DOHH2 (cell line): ENCODE results near the gene ATXN7L1.

Experiments
- H3F3A ChIP-seq: fragments of 200-600 bp; sonication (generic), shearing (Covaris generic); 2 replicates; pipeline ENCODE4 v1.6.0; 2016; ENCODE audit warnings: antibody characterized with exemption, mild to moderate bottlenecking; ENCODE audit not compliant: control insufficient read depth, insufficient read depth
- H3K27ac ChIP-seq: fragments of 200-600 bp; sonication (generic); 2 replicates; pipeline ENCODE4 v1.5.1; 2014; ENCODE audit warnings: low read depth, mild to moderate bottlenecking, low read length, moderate library complexity
- H3K27me3 ChIP-seq: fragments of 200-600 bp; sonication (generic); 2 replicates; pipeline ENCODE4 v1.6.1; 2014; ENCODE audit warnings: mild to moderate bottlenecking, low read length, mixed read lengths; ENCODE audit not compliant: control insufficient read depth
- H3K36me3 ChIP-seq: fragments of 200-600 bp; sonication (generic); 2 replicates; pipeline ENCODE4 v1.6.1; 2014; ENCODE audit warnings: mild to moderate bottlenecking, low read length, moderate library complexity, mixed read lengths; ENCODE audit not compliant: control insufficient read depth
- H3K4me1 ChIP-seq: fragments of 200-600 bp; sonication (generic); 2 replicates; pipeline ENCODE4 v1.6.1; 2014; ENCODE audit warnings: mild to moderate bottlenecking, low read length, mixed read lengths; ENCODE audit not compliant: control insufficient read depth
- H3K4me2 ChIP-seq: fragments of 200-600 bp; sonication (generic); 2 replicates; pipeline ENCODE4 v1.6.0; 2014; ENCODE audit warnings: mild to moderate bottlenecking, low read length, moderate library complexity
- H3K4me3 ChIP-seq: fragments of 200-600 bp; sonication (generic); 2 replicates; pipeline ENCODE4 v1.5.1; 2014; ENCODE audit warnings: mild to moderate bottlenecking, low read length, mixed read lengths
- H3K79me2 ChIP-seq: fragments of 200-600 bp; sonication (generic); 2 replicates; pipeline ENCODE4 v1.6.1; 2014; ENCODE audit warnings: mild to moderate bottlenecking, low read length, mixed read lengths; ENCODE audit not compliant: control insufficient read depth
- H3K9me2 ChIP-seq: fragments of 200-600 bp; sonication (generic); replicated peaks from 2 replicates; pipeline ENCODE4 v1.6.1; 2014; ENCODE audit warnings: mild to moderate bottlenecking, low read length, mixed read lengths; ENCODE audit not compliant: control insufficient read depth
- H3K9me3 ChIP-seq: fragments of 200-600 bp; sonication (generic); 2 replicates; pipeline ENCODE4 v1.6.1; 2014; ENCODE audit warnings: antibody characterized with exemption, low read length, mixed read lengths; ENCODE audit not compliant: control insufficient read depth, insufficient read depth
- H4K20me1 ChIP-seq: fragments of 200-600 bp; sonication (generic); 2 replicates; pipeline ENCODE4 v1.6.0; 2014; ENCODE audit warnings: low read depth, mild to moderate bottlenecking, antibody characterized with exemption, low read length, moderate library complexity; ENCODE audit not compliant: control insufficient read depth, insufficient read depth
- EZH2phosphoT487 ChIP-seq: fragments of 200-600 bp; sonication (generic); IDR thresholded peaks from 2 replicates; pipeline ENCODE4 v1.6.1; 2017; ENCODE audit warnings: borderline replicate concordance, mild to moderate bottlenecking, antibody characterized with exemption, low read length, moderate library complexity, mixed read lengths
- TF ChIP-seq, protein P1 (sequence below): fragments of 200-600 bp; sonication (generic); IDR thresholded peaks from one replicate; pipeline ENCODE4 v1.5.1; 2014; ENCODE audit warnings: antibody characterized with exemption, mild to moderate bottlenecking, low read depth, low read length; ENCODE audit not compliant: poor library complexity, severe bottlenecking

ATXN7L1 gene

DNA sequence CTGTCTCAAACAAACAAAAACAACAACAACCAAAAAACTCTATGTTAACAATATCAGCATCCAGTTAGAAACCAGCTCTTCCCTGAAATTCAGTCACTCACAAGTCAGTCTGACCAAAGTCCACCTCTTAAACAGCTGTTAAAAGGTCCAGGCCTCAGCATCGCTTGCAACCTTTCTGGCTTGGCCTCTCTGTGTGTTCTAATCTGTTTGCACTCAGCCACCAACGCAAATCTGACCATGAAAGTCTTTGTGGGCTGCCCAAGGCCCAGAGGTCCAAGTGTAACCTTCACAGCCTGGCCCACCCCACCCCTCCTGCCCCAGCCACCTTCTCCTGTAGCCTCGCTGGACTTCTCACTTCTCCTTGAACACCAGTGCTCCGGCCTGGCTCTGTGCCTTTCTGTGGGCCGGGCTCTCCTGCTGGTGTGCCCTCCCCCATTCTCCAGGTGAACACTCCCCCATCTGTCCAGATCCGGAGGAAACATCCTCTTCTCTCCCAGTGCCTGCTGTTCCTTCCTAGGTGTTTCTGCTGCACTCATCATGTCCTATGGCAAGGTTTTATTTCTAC, 222.9 kb downstream of the ATXN7L1 start:
- Histone ChIP-seq H3K4me2 (no peak overlapping the region), H3K9me3 (no peaks in the 10 kb centered on the region), H3K4me3 (no peak overlapping the region), H3K4me1 (peaks cover 4% of the 10 kb centered on the region; the same call in 1 of the 2 replicates), H3K79me2 (no peaks in the 10 kb centered on the region), H3K27ac (no peak overlapping the region), H3K9me2 (no peaks in the 10 kb centered on the region), H4K20me1 (no peaks in the 10 kb centered on the region), H3K27me3 (no peaks in the 10 kb centered on the region), H3K36me3 (no peaks in the 10 kb centered on the region; the same call in 1 of the 2 replicates), H3F3A (0 out of 2 replicates have a peak, but pooled peaks cover 3% of the 10 kb centered on the region)
- TF ChIP-seq, protein P1, sequence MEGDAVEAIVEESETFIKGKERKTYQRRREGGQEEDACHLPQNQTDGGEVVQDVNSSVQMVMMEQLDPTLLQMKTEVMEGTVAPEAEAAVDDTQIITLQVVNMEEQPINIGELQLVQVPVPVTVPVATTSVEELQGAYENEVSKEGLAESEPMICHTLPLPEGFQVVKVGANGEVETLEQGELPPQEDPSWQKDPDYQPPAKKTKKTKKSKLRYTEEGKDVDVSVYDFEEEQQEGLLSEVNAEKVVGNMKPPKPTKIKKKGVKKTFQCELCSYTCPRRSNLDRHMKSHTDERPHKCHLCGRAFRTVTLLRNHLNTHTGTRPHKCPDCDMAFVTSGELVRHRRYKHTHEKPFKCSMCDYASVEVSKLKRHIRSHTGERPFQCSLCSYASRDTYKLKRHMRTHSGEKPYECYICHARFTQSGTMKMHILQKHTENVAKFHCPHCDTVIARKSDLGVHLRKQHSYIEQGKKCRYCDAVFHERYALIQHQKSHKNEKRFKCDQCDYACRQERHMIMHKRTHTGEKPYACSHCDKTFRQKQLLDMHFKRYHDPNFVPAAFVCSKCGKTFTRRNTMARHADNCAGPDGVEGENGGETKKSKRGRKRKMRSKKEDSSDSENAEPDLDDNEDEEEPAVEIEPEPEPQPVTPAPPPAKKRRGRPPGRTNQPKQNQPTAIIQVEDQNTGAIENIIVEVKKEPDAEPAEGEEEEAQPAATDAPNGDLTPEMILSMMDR, result no peak
- no peak for TF ChIP-seq EZH2phosphoT487

DNA sequence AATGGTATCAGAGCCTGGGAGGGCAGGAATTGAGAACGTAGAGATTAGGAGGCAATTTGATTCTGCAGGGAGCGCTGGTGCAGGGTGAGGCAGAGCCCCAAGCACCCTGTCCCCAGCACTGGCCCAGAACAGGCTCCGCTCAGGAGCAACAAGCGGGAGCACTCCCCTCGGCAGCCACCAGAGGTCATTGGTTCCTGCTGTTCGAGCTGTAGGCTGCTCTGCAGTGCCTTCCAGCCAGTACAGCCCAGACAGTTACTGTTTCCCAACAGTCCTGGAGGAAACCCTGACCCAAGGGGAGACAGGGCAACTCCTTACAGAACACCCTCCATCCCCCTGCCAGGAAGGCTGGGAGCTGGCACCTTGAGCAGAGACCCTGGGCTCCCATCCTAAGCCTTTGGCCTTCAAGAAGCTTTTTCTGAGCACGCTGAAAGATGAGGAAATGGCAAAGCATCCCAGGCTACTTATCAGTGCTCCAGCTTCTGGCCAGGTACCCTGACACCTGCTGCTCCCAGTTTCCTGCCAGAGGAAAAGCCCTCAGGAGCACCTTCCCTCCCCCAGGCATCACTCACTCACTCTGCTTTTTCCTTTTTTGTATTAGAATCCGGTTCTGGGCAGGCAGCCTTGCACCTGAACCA, 223.9 kb downstream of the ATXN7L1 start:
- Histone ChIP-seq H3K27ac (no peak overlapping the region), H4K20me1 (no peaks in the 10 kb centered on the region), H3K4me1 (peaks cover 5% of the 10 kb centered on the region; the same call in 1 of the 2 replicates), H3K79me2 (no peaks in the 10 kb centered on the region), H3K4me2 (no peak overlapping the region), H3K4me3 (no peak overlapping the region), H3K27me3 (no peaks in the 10 kb centered on the region), H3K9me2 (no peaks in the 10 kb centered on the region), H3K9me3 (no peaks in the 10 kb centered on the region), H3K36me3 (no peaks in the 10 kb centered on the region; the same call in 1 of the 2 replicates), H3F3A (no peaks in the 10 kb centered on the region)
- TF ChIP-seq, protein P1, result peak; percentile 96
- no peak for TF ChIP-seq EZH2phosphoT487

DNA sequence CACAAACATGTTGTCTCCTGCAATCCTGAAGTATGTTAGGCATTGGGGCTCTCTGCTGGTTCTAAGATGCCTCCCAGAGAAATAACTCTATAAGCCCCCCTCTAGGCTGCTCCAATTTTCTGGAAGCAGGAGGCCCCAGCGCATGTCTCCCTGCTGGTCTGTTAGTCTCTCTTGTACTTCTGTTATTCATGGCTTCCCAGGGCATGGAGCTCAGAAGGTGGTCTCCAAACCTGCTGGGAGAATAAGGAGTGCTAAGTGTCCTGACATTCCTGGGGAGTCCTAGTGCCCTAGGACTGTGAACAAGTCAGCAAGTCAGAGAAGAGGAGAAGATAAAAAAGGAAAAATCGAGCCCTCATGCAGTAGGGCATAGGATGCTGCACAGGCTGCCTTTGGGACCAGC, 224.6 kb downstream of the ATXN7L1 start:
- no peak overlapping the region for H3K4me2 ChIP-seq
- no peaks in the 10 kb centered on the region for H3K79me2 ChIP-seq
- no peaks in the 10 kb centered on the region for H3F3A ChIP-seq
- H3K9me2 ChIP-seq, result no peaks in the 10 kb centered on the region
- H4K20me1 ChIP-seq, result no peaks in the 10 kb centered on the region
- peaks cover 5% of the 10 kb centered on the region; the same call in 1 of the 2 replicates for H3K4me1 ChIP-seq
- no peaks in the 10 kb centered on the region for H3K9me3 ChIP-seq
- TF ChIP-seq, protein P1, result no peak
- no peak for TF ChIP-seq EZH2phosphoT487
- H3K4me3 ChIP-seq, result no peak overlapping the region
- no peaks in the 10 kb centered on the region; the same call in 1 of the 2 replicates for H3K36me3 ChIP-seq
- H3K27me3 ChIP-seq, result no peaks in the 10 kb centered on the region
- H3K27ac ChIP-seq, result no peak overlapping the region
